ENCODE data around the gene BCKDHB.

- TF ChIP-seq CTCF (IDR thresholded peaks at IDR 0.05), result no peak
- no peak for TF ChIP-seq SIN3A (IDR thresholded peaks at IDR 0.05; ENCODE audit: borderline replicate concordance, insufficient read depth, low read depth, low read length)
- TF ChIP-seq REST (IDR thresholded peaks at IDR 0.05; ENCODE audit: insufficient read depth in 1 of 2, low read depth in 2 of 2, low read length in 1 of 2), result no peak
- no peak for TF ChIP-seq POLR2AphosphoS5 (IDR thresholded peaks at IDR 0.05; ENCODE audit: low read depth, low read length)
- no peak for TF ChIP-seq TCF7L2 (IDR thresholded peaks at IDR 0.05; ENCODE audit: low read depth, low read length)
These were observed 180.6 kb downstream of the BCKDHB start for GRCh38 chr6:80287112-80287511.
